K562 (cell line): ENCODE measurements around the gene TRANK1. TPM values are rescaled to one million over a fixed set of nuclear protein-coding genes. Genes with fewer than 3 reads are reported as not detected.
A peak's percentile ranks its signal among the peaks of the same experiment; 100 is the strongest.

Experiments
- ATAC-seq: fragments of 200-7000 bp; cut with Tn5 transposase; 3 replicates; pipeline ENCODE4 v1.9.1; 2020; ENCODE audit warnings: moderate library complexity
- BruUV-seq: library from RNA; stranded (reverse); fragments of 400-500 nt; replicated peaks from 2 replicates; lab custom pipeline; 2021; lab: Mats Ljungman, UMichigan
- CTCF ChIA-PET: fragments of 300-600 bp; formaldehyde crosslinking; extraction: SDS; loops from one replicate; lab custom pipeline; 2021; ENCODE audit warnings: low intra/inter-chr PET ratio; lab: Yijun Ruan, JAX
- POLR2A ChIA-PET: fragments of 300-600, 350-650 bp; sonication (Branson Sonifier 250); formaldehyde crosslinking; extraction: SDS; loops from one replicate; lab custom pipeline; 2021; ENCODE audit warnings: antibody characterized with exemption, inconsistent platforms; lab: Yijun Ruan, JAX
- DNase-seq, 4 experiments: peaks; one replicate each; pipeline versions ENCODE4 v3.0.0 to v3.0.0-alpha.2; 2011 to 2018; ENCODE audit warnings: low spot score in 3 of 4, mixed read lengths in 3 of 4; ENCODE audit errors: extremely low read depth in 1 of 4
- FAIRE-seq: peaks from 2 replicates; lab custom pipeline; 2011; peaks lifted over from hg19 to GRCh38; lab: Jason Lieb, UNC
- H2AFZ ChIP-seq: 2 replicates; pipeline ENCODE4 v1.6.0; 2011; ENCODE audit warnings: low read depth, low read length, control low read depth, inconsistent platforms
- H3K27ac ChIP-seq: fragments of 200-600 bp; 3 replicates; pipeline ENCODE4 v1.8.0; 2011; ENCODE audit warnings: low read depth, mild to moderate bottlenecking, control low read depth, inconsistent platforms, low read length, moderate library complexity, mixed read lengths; ENCODE audit errors: extremely low read depth
- H3K27me3 ChIP-seq, 2 experiments: fragments of 300-600 bp in 1 of 2; 2 replicates in 1 of 2; 3 replicates in 1 of 2; pipeline versions ENCODE4 v1.6.0 to v1.8.0; 2011; ENCODE audit warnings: inconsistent platforms in 2 of 2, low read length in 2 of 2, mild to moderate bottlenecking in 1 of 2, mixed read lengths in 1 of 2, moderate library complexity in 1 of 2; ENCODE audit not compliant: control insufficient read depth in 2 of 2, insufficient read depth in 2 of 2
- H3K36me3 ChIP-seq: fragments of 300-600 bp; 3 replicates; pipeline ENCODE4 v1.8.0; 2011; ENCODE audit warnings: mild to moderate bottlenecking, low read length, inconsistent platforms; ENCODE audit not compliant: control insufficient read depth, insufficient read depth
- H3K4me1 ChIP-seq, 2 experiments: fragments of 200-600 bp in 1 of 2; replicated peaks in 1 of 2; 2 replicates in 1 of 2; 3 replicates in 1 of 2; pipeline versions ENCODE4 v1.5.1 to v1.8.0; 2011; ENCODE audit warnings: inconsistent platforms in 2 of 2, low read length in 2 of 2, mild to moderate bottlenecking in 1 of 2, mixed read lengths in 1 of 2, moderate library complexity in 1 of 2; ENCODE audit not compliant: control insufficient read depth in 2 of 2, insufficient read depth in 2 of 2
- H3K4me2 ChIP-seq: 2 replicates; pipeline ENCODE4 v1.6.1; 2011; ENCODE audit warnings: low read length, control low read depth, inconsistent platforms, mixed read lengths; ENCODE audit not compliant: insufficient read depth
- H3K4me3 ChIP-seq: fragments of 200-600 bp; sonication (generic), shearing (Covaris generic); 2 replicates; pipeline ENCODE4 v1.5.1; 2016; ENCODE audit warnings: control low read depth, inconsistent platforms
- H3K79me2 ChIP-seq: fragments of 200-600 bp; 3 replicates; pipeline ENCODE4 v1.8.0; 2011; ENCODE audit warnings: low read length, inconsistent platforms; ENCODE audit not compliant: control insufficient read depth, insufficient read depth
- H3K9ac ChIP-seq, 2 experiments: 2 replicates each; pipeline versions ENCODE4 v1.6.0 to v1.6.1; 2011; ENCODE audit warnings: low read depth in 2 of 2, low read length in 2 of 2, control low read depth in 1 of 2, inconsistent platforms in 1 of 2, mild to moderate bottlenecking in 1 of 2, mixed read lengths in 1 of 2; ENCODE audit not compliant: insufficient read depth in 1 of 2
- H3K9me1 ChIP-seq: one replicate; pipeline ENCODE4 v1.6.0; 2011; ENCODE audit warnings: inconsistent platforms, mild to moderate bottlenecking, low read length, moderate library complexity; ENCODE audit not compliant: control insufficient read depth, insufficient read depth
- H3K9me3 ChIP-seq: replicated peaks from 2 replicates; pipeline ENCODE4 v1.5.1; 2011; ENCODE audit warnings: low read depth, low read length, inconsistent platforms; ENCODE audit not compliant: control insufficient read depth, insufficient read depth
- H4K20me1 ChIP-seq: replicated peaks from 2 replicates; pipeline ENCODE4 v1.6.1; 2011; ENCODE audit warnings: low read length, inconsistent platforms, mixed read lengths; ENCODE audit not compliant: control insufficient read depth, insufficient read depth
- ARNT ChIP-seq, 2 experiments: fragments of 450-650 bp; IDR thresholded peaks; 2 replicates each; pipeline ENCODE4 v1.6.1; 2016; ENCODE audit warnings: mild to moderate bottlenecking in 1 of 2
- CSDE1 ChIP-seq, 2 experiments: fragments of 450-650 bp; IDR thresholded peaks; 2 replicates each; pipeline ENCODE4 v1.6.1; 2016; ENCODE audit warnings: mild to moderate bottlenecking in 1 of 2
- KDM1A ChIP-seq, 2 experiments: fragments of 450-650 bp; IDR thresholded peaks; 2 replicates each; pipeline ENCODE4 v1.6.1; 2016; ENCODE audit warnings: mild to moderate bottlenecking in 2 of 2
- KLF6 ChIP-seq: fragments of 250-450 bp; sonication (Bioruptor Pico); IDR thresholded peaks from 2 replicates; pipeline ENCODE4 v1.4.0; 2020; ENCODE audit warnings: mild to moderate bottlenecking, moderate library complexity, borderline replicate concordance
- LARP7 ChIP-seq: fragments of 450-650 bp; IDR thresholded peaks from 2 replicates; pipeline ENCODE4 v1.6.1; 2016
- SP1 ChIP-seq: sonication (generic); formaldehyde crosslinking; IDR thresholded peaks from 2 replicates; pipeline ENCODE4 v1.8.1; 2022; ENCODE audit warnings: mild to moderate bottlenecking, missing genetic modification reagents
- ZNF316 ChIP-seq: fragments of 450-650 bp; IDR thresholded peaks from 2 replicates; pipeline ENCODE4 v1.6.1; 2016
- ZNF79 ChIP-seq: fragments of 250-450 bp; sonication (Bioruptor Pico); IDR thresholded peaks from 2 replicates; pipeline ENCODE4 v1.4.0; 2020; ENCODE audit warnings: low read depth, mild to moderate bottlenecking, moderate library complexity
- WGBS: fragments of 100-300 bp; shearing (Covaris generic); methylation state at CpG from one replicate; pipeline ENCODE4 v1.1.6; 2016; ENCODE audit warnings: low coverage, mixed read lengths; ENCODE audit not compliant: insufficient coverage; ENCODE audit errors: missing lambda C conversion rate; 5-methylcytosine and 5-hydroxymethylcytosine counted together
- in situ Hi-C: fragments of 300-500 bp; cut with MboI; formaldehyde crosslinking; loops from 4 replicates; pipeline ENCODE4 v1.15.0; 2018; ENCODE audit warnings: inconsistent platforms, mixed read lengths
- intact Hi-C: fragments of 100-400 bp; cut with micrococcal nuclease; formaldehyde crosslinking; loops from 2 replicates; pipeline ENCODE4 v1.14.2; 2022
- polyA plus RNA-seq, 8 experiments: library from polyadenylated mRNA; depleted of rRNA in 4 of 8; stranded (reverse) in 5 of 8; unstranded in 3 of 8; fragments of >200 nt; fragmentation: Nextera tagmentation in 2 of 8; fragmentation: Illumina TruSeq in 1 of 8; extraction: Ambion mirVana in 2 of 8; extraction: Trizol in 1 of 8; gene quantifications; 2 replicates each; pipeline versions ENCODE4 v1.2.1 to v1.2.3, GENCODE V29; 2011 to 2014; ENCODE audit warnings: inconsistent platforms in 1 of 8, missing spikeins in 1 of 8
- total RNA-seq, 7 experiments: library from RNA; depleted of rRNA in 6 of 7; stranded (reverse); fragments of >200 nt in 6 of 7; fragmentation: Illumina TruSeq in 2 of 7; extraction: Trizol in 2 of 7; gene quantifications; 2 replicates each; pipeline versions ENCODE4 v1.2.1 to v1.2.3, GENCODE V29; 2011 to 2021; ENCODE audit warnings: low replicate concordance in 1 of 7
- TF ChIP-seq, protein P1 (sequence below): fragments of 250-450 bp; sonication (Bioruptor Pico); IDR thresholded peaks from 2 replicates; pipeline ENCODE4 v1.5.1; 2021; ENCODE audit warnings: mild to moderate bottlenecking
- TF ChIP-seq, protein P2 (sequence below): fragments of 250-450 bp; sonication (Bioruptor Pico); IDR thresholded peaks from 2 replicates; pipeline ENCODE4 v1.6.1; 2021; ENCODE audit warnings: mild to moderate bottlenecking
- TF ChIP-seq, protein P3 (sequence below): fragments of 150-350 bp; conservative IDR thresholded peaks from 2 replicates; pipeline ENCODE4 v1.6.1; 2014; ENCODE audit warnings: low read length
- TF ChIP-seq, protein P4 (sequence below): fragments of 200-800 bp; sonication (Bioruptor generic); IDR thresholded peaks from 2 replicates; pipeline ENCODE4 v1.6.1; 2017; ENCODE audit warnings: missing genetic modification characterization, missing compliant biosample characterization
- TF ChIP-seq, protein P5 (sequence below): fragments of 250-450 bp; sonication (Bioruptor Pico); IDR thresholded peaks from 2 replicates; pipeline ENCODE4 v1.4.0; 2020

The TRANK1 gene
- total and polyA plus RNA-seq, 9 of the 15 experiments (the other 6 are each of a cell fraction or from before 2014, with no cell fraction given), result 0.41 to 5.3 (median 2.1) TPM

DNA sequence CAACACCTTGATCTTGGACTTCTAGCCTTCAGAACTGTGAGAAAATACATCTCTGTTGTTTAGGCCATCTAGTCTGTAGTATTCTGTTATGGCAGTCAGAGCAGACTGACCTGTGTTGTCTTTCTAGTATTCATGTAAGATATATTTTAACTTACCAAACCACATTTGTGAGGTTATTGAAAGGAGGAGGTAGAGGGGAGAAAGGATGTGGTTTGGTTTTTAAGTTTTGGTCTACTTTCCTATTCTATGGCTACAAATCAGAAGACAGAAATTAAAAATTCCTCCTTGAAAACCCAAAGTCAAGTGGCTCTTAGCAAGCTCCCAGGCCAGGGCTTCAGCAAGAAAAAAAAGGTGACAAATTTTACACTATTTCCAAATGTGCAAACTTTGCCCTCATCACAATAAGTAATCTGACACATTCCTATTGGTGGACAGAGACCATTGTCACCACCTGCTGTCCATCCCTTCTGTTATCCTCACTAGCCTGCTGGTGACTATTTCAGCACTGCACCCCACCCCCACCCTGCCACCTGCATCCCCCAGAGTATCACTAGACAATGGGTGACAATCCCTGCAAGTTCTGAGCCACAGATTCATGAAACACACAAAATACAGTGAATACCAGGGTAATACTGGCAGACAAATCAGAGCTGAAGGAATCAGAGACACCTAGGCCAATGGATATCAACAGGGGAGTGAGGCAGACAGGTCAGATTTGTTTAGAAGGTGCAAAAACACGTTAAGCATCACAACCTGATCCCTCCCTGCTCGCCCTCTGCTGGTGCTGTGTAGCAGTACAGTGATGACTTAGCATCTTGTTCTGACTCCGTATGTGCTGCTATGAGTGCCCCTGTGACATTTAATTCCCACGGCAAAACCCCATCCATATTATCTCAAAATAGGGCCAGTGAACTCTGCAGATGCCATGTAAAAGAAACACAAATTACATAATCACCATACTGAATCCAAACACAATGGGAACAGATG lies 101.5 kb downstream of the TRANK1 start:
- H3K4me3 ChIP-seq, result no peak overlapping the region
- H3K9ac ChIP-seq, result no peak overlapping the region
- H3K79me2 ChIP-seq, result no peaks in the 10 kb centered on the region
- H4K20me1 ChIP-seq, result no peaks in the 10 kb centered on the region
- in situ Hi-C loops (no loop called here), intact Hi-C loops (no loop called here)
- H3K27ac ChIP-seq, result no peak overlapping the region
- no peak overlapping the region for H3K4me2 ChIP-seq
- DNase-seq, result peak; percentile 62 to 69 (median 64)
- WGBS, result 4% methylated on average over 4 of the region's 4 CpGs
- H3K4me1 ChIP-seq, result no peaks in the 10 kb centered on the region
- no peak overlapping the region for H2AFZ ChIP-seq
- no TSS peak for BruUV-seq
- CTCF ChIA-PET, result no interaction called here
- H3K9me3 ChIP-seq, result peaks cover 3% of the 10 kb centered on the region
- no peaks in the 10 kb centered on the region for H3K36me3 ChIP-seq
- ATAC-seq, result peak; percentile 97
- FAIRE-seq, result peak; percentile 74
- H3K27me3 ChIP-seq, result peaks cover 2 to 5% of the 10 kb centered on the region in 2 experiments; a peak in 2 of 5 replicates
- POLR2A ChIA-PET, result no interaction called here
- H3K9me1 ChIP-seq, result no peaks in the 10 kb centered on the region
- TF ChIP-seq, protein P1, sequence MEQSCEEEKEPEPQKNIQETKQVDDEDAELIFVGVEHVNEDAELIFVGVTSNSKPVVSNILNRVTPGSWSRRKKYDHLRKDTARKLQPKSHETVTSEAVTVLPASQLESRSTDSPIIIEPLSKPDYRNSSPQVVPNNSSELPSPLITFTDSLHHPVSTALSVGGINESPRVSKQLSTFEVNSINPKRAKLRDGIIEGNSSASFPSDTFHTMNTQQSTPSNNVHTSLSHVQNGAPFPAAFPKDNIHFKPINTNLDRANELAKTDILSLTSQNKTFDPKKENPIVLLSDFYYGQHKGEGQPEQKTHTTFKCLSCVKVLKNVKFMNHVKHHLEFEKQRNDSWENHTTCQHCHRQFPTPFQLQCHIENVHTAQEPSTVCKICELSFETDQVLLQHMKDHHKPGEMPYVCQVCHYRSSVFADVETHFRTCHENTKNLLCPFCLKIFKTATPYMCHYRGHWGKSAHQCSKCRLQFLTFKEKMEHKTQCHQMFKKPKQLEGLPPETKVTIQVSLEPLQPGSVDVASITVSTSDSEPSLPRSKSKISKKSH (CRISPR knock-in tag), result no peak
- no peak for TF ChIP-seq LARP7
- TF ChIP-seq ZNF79, result no peak
- TF ChIP-seq, protein P2, sequence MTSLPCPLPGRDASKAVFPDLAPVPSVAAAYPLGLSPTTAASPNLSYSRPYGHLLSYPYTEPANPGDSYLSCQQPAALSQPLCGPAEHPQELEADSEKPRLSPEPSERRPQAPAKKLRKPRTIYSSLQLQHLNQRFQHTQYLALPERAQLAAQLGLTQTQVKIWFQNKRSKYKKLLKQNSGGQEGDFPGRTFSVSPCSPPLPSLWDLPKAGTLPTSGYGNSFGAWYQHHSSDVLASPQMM (CRISPR knock-in tag), result no peak
- TF ChIP-seq, protein P3, sequence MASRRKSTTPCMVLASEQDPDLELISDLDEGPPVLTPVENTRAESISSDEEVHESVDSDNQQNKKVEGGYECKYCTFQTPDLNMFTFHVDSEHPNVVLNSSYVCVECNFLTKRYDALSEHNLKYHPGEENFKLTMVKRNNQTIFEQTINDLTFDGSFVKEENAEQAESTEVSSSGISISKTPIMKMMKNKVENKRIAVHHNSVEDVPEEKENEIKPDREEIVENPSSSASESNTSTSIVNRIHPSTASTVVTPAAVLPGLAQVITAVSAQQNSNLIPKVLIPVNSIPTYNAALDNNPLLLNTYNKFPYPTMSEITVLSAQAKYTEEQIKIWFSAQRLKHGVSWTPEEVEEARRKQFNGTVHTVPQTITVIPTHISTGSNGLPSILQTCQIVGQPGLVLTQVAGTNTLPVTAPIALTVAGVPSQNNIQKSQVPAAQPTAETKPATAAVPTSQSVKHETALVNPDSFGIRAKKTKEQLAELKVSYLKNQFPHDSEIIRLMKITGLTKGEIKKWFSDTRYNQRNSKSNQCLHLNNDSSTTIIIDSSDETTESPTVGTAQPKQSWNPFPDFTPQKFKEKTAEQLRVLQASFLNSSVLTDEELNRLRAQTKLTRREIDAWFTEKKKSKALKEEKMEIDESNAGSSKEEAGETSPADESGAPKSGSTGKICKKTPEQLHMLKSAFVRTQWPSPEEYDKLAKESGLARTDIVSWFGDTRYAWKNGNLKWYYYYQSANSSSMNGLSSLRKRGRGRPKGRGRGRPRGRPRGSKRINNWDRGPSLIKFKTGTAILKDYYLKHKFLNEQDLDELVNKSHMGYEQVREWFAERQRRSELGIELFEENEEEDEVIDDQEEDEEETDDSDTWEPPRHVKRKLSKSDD, result no peak
- peak; percentile 89 for TF ChIP-seq ZNF316
- no peak for TF ChIP-seq SP1 (CRISPR knock-in tag)
- TF ChIP-seq, protein P4, sequence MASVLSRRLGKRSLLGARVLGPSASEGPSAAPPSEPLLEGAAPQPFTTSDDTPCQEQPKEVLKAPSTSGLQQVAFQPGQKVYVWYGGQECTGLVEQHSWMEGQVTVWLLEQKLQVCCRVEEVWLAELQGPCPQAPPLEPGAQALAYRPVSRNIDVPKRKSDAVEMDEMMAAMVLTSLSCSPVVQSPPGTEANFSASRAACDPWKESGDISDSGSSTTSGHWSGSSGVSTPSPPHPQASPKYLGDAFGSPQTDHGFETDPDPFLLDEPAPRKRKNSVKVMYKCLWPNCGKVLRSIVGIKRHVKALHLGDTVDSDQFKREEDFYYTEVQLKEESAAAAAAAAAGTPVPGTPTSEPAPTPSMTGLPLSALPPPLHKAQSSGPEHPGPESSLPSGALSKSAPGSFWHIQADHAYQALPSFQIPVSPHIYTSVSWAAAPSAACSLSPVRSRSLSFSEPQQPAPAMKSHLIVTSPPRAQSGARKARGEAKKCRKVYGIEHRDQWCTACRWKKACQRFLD, result no peak
- TF ChIP-seq KDM1A (IDR thresholded peaks at IDR 0.05), result peak; percentile 24 to 27; a peak in 1 of 4 replicates
- TF ChIP-seq, protein P5, sequence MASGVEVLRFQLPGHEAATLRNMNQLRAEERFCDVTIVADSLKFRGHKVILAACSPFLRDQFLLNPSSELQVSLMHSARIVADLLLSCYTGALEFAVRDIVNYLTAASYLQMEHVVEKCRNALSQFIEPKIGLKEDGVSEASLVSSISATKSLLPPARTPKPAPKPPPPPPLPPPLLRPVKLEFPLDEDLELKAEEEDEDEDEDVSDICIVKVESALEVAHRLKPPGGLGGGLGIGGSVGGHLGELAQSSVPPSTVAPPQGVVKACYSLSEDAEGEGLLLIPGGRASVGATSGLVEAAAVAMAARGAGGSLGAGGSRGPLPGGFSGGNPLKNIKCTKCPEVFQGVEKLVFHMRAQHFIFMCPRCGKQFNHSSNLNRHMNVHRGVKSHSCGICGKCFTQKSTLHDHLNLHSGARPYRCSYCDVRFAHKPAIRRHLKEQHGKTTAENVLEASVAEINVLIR (CRISPR knock-in tag), result no peak
- no peak for TF ChIP-seq CSDE1 (IDR thresholded peaks at IDR 0.05)
- TF ChIP-seq KLF6 (CRISPR knock-in tag), result no peak
- TF ChIP-seq ARNT (IDR thresholded peaks at IDR 0.05), result 0 out of 4 replicates have a peak, but pooled peaks of 1 of the 2 experiments have one; percentile 23
